ENCODE results near the gene CHD9NB. TPM values are rescaled to one million over a fixed set of nuclear protein-coding genes. Genes with fewer than 3 reads are reported as not detected.

Gene CHD9NB
- total RNA-seq, 2 donors from 2014 or later, result 0.33 to 0.67 TPM

- no peak overlapping the region for H3K27ac ChIP-seq
- no peak for TF ChIP-seq CTCF (IDR thresholded peaks at IDR 0.05)
- no peaks in the 10 kb centered on the region for H3K36me3 ChIP-seq
- H3K4me3 ChIP-seq, result no peak overlapping the region
- H3K27me3 ChIP-seq, result no peaks in the 10 kb centered on the region
- H3K4me1 ChIP-seq, result peaks cover 0 to 36% of the 10 kb centered on the region in 2 donors
- no peak for DNase-seq (ENCODE audit: low spot score)
- H3K9me3 ChIP-seq, result no peaks in the 10 kb centered on the region
Observed at GRCh38 chr16:53058441-53058840, 5.7 kb upstream of the CHD9NB start.

DNA sequence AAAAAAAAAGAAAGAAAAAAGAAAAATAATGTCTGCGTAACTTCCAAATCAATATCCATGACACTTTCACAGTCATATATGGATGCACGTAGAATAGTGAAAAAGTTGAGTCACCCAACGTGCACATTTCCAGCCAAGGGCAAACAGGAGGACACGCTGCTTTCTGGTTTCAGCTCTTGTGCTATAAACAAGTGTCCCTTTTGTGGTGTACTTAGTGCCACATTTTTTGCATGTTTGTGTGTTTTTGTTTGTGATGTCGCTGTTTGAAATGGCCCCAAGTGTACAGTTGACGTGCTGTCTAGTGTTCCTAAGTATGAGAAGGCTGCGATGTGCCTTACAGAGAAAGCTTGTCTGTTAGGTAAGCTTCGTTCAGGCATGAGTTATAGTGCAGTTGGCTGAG lies 5.0 kb upstream of the CHD9NB start:
- Histone ChIP-seq H3K4me3 (no peak overlapping the region), H3K27ac (no peak overlapping the region), H3K27me3 (no peaks in the 10 kb centered on the region), H3K9me3 (no peaks in the 10 kb centered on the region), H3K4me1 (peaks cover 0 to 38% of the 10 kb centered on the region in 2 donors), H3K36me3 (no peaks in the 10 kb centered on the region)
- TF ChIP-seq CTCF (IDR thresholded peaks at IDR 0.05), result no peak
- DNase-seq (ENCODE audit: low spot score), result no peak

GRCh38 chr16:53056392-53056881 lies 3.7 kb upstream of the CHD9NB start:
- H3K36me3 ChIP-seq, result no peaks in the 10 kb centered on the region
- H3K4me3 ChIP-seq, result peak overlapping the region in 1 of 2 donors; percentile 69
- H3K4me1 ChIP-seq, result peaks cover 0 to 33% of the 10 kb centered on the region in 2 donors
- DNase-seq (ENCODE audit: low spot score), result peak; percentile 67
- H3K27me3 ChIP-seq, result no peaks in the 10 kb centered on the region
- no peak for TF ChIP-seq CTCF (IDR thresholded peaks at IDR 0.05)
- peak overlapping the region; percentile 84 to 86 for H3K27ac ChIP-seq
- no peaks in the 10 kb centered on the region for H3K9me3 ChIP-seq

DNA sequence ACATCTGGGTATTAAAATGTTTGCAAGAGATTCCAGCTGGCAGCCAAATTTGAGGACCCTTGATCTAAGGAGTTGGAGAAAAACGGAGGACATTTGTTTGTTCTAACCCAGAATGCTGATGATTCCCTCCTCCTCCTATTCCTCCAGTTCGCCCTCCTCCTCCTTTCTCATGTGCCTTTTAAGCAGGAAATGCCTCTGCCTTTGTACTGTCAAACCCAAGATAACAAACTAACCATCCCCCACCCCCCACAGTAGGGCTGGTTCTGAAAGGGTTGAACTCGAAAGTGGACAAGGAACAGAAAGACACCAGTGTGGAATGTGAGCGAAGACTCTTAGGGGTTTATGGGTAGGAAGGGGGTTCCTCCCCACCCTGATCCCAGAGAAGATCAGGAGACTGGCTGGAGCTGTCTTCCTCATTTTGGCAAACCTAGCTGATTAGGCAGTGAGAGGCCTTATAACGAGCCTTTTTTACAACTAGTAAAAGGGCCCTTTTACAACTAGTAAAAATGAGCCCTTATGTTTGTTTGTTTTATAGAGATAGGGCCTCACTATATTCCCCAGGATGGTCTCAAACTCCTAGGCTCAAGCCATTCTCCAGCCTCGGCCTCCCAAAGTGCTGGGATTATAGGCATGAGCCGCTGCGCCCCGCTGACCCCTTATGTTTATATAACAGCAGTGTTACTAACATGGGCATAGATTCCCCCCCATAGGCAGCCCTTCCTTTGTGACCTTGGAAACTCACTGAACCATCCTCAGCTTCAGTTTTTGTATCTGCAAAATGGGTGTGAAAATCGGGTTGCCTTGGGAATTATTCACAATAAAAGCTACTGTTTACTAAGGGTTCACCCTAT lies 3.1 kb upstream of the CHD9NB start:
- Histone ChIP-seq H3K36me3 (no peaks in the 10 kb centered on the region), H3K4me3 (peak overlapping the region; percentile 50 to 69), H3K9me3 (no peaks in the 10 kb centered on the region), H3K4me1 (peaks cover 0 to 32% of the 10 kb centered on the region in 2 donors), H3K27me3 (no peaks in the 10 kb centered on the region), H3K27ac (peak overlapping the region; percentile 84 to 86)
- TF ChIP-seq CTCF (IDR thresholded peaks at IDR 0.05), result no peak
- DNase-seq (ENCODE audit: low spot score), result peak; percentile 67

DNA sequence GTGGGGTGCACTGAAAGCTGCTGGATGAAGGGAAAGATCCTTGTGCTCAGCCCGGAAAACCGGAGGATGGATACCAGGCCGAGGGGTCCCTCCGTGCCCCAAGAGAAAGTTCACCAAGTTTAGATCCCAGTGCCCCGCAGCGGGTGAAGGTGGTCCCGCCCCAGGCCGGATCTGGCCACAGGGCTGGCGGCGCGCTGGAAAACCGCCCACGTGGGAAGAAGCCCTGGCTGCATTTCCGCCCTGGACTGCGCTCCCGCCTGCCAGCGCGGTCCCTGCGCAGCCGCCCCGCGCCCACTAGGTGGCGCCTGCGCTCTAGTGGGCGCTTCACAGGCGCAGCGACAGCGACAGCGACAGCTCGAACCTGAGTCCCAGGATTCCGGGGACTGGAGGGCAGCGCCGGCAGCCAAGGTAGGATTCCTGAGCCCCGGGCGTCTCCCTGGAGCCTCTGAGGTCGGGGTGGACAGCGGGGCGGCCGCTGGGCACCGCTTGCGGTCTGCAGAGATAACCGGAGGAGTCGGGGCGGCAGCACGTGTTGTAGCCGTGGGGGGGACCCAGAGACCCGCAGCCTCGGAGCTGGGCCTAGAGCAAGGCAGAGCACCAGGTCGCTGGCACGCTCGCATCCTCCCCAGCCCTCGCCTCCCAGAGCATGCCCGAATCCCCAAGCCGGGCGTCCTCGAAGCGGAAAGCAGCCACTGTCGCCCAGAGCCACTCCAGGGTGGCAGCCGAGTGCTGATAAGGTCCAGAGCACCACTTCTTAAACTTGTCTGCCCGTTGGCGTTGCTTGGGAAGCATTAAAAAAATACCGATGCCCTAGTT lies 2.2 kb upstream of the CHD9NB start, which contains the start of gene CHD9:
TSS of gene CHD9 (plus strand) at position 322 of the 816 bp plus-strand sequence. CDS start 101,099 bp downstream, outside the sequence.
- Histone ChIP-seq H3K27ac (peak within 1 kb of the TSS; percentile 84 to 86), H3K27me3 (no peaks in the 10 kb centered on the region), H3K4me3 (peak within 1 kb of the TSS; percentile 50 to 69), H3K36me3 (no peaks in the 10 kb centered on the region), H3K4me1 (peaks cover 0 to 32% of the 10 kb centered on the region in 2 donors), H3K9me3 (no peaks in the 10 kb centered on the region)
- TF ChIP-seq CTCF (IDR thresholded peaks at IDR 0.05), result peak; percentile 99 to 100
- DNase-seq (ENCODE audit: low spot score), result peak; percentile 85
